HG02759 (cell line): ENCODE results near the gene CLIC1.
A peak's percentile ranks its signal among the peaks of the same experiment; 100 is the strongest.

Experiments used
- ATAC-seq: cut with Tn5 transposase; IDR thresholded peaks from one replicate; pipeline ENCODE4 v1.9.1; 2021; ENCODE audit warnings: mild to moderate bottlenecking, moderate library complexity; ENCODE audit not compliant: unreplicated experiment

CLIC1 gene

GRCh38 chr6:31768363-31769257 is 32.3 kb upstream of the CLIC1 start:
- ATAC-seq, result no peak

DNA sequence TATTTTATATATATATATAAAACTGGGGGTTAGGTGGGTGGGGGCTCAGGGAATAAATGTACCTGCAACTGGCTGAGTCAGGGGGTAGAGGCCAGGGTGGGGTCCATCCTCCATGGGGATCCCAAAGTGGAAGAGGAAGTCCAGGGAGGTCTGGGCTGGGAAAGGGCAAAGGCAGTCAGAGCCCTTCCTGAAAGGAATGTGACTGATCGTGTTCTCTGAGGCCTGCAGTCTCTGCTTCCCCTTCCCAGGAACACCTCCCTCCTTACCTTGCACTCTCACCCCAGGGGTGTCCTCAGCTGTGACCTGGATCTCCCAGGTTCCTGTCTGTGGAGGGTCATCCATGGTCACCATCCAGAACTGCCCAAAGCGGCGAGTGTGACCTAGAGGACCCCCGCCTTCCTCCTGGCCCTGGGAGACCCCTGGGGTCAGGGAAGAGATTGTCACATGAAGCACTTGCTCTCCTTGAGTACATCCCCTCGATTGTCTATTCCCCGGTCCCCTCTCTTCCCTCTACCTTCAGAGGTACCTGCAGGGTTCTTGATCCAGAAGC is 30.8 kb upstream of the CLIC1 start:
- ATAC-seq, result no peak

DNA sequence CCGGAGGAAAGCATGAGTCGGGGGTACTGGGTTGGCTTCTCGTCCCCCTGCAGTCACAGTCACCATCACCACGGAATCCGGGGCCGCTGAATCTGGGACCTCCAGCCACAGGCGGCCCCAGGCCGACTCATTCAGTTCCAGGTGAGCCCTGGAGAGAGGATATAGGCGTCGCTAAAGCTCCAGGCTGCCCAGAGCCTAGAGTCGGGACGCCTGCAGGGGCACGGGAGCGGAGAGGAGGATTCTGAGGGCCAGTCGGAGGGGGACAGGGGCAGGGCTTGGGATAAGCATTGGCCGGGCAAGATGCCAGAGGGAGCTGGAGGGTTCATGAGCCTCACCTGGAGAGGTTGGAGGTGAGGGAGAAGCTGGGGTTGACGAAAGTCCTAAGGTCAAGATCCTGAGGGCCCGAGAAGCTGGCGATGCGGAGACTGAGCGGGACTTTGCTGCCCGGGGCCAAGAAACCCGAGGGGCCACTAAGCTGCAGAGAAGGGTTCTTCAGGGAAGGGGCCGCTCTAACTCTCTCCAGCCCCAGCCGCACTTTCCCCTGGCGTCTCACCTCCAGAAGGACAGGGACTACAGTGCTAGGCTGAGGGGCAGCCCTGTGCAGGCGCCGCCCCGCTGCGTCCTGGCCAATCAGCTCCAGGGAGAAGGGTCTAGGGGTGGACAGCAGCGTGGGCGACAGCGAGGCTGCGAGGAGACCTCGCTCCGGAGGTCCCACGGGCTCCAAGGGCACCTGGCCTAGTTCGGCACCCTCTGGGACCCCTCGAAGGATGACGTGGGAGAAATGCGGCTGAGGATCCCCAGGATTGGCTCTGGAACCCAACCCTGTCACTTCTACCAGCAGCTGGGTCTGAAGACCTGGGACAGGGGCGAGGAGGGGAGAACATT is 29.8 kb upstream of the CLIC1 start:
- ATAC-seq, result no peak

- no peak for ATAC-seq
These were observed 29.2 kb upstream of the CLIC1 start for GRCh38 chr6:31765559-31765909.

DNA sequence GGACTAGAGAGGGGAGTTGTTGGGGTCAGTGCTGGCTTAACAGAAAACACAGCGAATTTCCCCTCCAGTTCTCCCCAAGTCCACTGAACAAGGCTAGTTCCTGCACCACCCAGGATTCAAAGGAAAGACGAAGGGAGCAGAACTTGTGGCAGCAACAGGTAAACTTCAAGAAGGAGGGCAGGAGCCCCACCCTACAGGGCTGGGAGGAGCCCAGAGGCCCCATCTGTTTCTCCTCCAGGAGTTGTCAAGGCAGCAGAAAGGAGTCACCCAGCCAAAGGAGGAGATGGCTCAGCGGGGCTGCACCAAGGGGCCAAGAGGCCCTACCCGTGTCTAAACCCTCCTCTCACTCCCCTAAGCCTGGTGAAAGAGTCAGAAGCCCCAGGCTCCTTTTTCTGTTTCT is 27.9 kb upstream of the CLIC1 start:
- no peak for ATAC-seq

DNA sequence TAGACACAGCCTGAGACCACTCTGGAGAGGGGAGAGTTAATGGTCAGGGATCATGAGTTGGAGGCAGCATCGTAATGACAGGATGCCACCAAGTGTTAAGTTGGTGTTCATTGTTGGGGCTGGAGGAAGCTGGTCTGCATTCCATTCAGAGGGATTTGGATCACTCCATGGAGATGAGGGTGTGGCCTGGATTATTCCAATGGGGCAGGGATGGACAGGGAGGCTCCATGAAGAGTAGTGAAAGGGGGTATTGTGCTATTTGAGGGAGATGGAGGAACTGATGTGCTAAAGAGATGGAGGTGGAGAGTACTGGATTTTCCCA is 27.2 kb upstream of the CLIC1 start:
- no peak for ATAC-seq

GRCh38 chr6:31762878-31763618 is 26.7 kb upstream of the CLIC1 start:
- no peak for ATAC-seq

- no peak for ATAC-seq
These were observed 26.0 kb upstream of the CLIC1 start, which contains the start of gene SAPCD1 for GRCh38 chr6:31762356-31762755. SAPCD1 (plus strand) TSS chr6:31762656; CDS start chr6:31763055, 399 bp downstream.

- ATAC-seq, result no peak
These were observed 25.0 kb upstream of the CLIC1 start for GRCh38 chr6:31761343-31761742.

- no peak for ATAC-seq
These were observed 24.5 kb upstream of the CLIC1 start for GRCh38 chr6:31760790-31761189.

GRCh38 chr6:31758281-31758680 is 22.0 kb upstream of the CLIC1 start:
- no peak for ATAC-seq

DNA sequence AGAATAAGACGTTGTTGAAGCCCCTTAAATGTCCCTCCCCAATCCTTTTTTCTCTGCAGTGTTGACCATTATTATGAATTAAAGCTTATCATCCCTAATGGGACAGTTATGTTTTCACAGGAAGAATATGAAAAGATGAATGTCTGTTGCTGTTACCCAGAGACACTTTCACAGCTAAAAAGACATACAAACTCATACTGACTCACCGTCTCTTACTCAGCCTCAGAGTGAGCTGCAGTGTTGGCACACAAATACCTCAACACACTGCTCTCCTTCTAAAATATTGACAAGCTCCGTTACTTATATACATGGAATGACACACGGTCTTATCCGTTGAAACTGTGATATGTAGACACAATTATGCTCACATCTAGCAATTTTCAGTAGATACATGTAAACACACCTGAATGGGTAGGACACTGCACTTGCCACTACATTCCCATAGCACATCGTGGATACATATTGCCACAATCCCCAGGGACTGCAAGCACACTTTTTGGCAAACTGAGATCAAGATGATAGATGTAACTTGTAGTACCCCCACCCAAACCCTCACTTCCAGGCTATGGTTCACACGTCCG is 16.5 kb upstream of the CLIC1 start:
- no peak for ATAC-seq

DNA sequence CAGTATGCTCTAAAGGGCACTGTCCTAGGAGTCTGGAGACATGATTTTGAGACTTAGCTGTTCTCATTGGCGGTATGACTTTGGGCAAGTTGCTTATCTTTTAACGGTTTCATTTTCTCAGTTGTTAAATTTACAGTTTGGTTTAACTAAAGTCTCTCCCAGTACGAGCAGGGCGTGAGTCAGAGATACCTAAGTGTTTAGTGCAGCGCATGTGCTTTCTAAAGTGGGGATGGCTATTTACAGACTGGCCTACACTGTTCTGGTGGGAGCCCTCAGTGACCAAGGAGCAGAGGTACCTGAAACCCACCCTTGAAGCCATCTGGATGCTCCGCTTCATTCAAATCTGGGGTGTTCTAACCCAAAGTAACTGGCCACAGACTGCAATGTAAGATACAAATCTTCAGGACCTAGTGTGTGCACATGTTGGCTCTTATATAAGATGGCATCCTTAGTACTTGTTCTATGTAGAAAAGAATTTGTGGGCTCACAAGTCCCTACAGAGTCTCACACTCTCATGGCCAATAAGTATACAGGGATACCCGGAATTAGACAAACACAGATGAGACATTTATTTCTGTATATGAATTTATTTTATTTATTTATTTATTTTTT is 14.2 kb upstream of the CLIC1 start:
- ATAC-seq, result no peak

DNA sequence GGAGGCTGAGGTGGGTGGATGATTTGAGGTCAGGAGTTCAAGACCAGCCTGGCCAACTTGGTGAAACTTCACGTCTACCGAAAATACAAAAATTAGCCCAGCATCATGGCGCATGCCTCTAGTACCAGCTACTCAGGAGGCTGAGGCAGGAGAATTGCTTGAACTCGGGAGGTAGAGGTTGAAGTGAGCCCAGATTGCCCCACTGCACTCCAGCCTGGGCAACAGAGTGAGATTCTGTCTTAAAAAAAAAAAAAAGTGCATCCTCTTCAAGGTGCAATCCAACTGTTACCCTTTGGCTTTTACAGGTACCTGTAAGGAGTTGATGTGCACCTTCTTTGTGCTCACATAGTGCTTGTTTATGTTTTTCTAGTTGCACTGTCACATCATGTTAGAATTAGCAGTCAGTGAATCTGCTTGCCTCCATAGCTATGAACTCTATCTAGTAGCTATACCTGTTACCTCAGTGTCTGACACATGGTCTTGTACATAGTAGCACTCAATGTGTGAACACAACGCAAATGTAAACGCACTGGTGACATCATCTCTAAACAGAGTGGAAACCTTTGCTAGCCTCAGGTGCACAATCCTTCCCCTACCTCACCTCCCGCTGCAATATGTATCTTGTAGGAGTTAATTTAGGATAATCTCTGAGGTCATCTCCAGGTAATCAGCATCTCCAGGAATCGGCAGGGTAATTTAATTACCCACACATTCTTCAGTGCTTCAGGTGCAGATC is 13.1 kb upstream of the CLIC1 start:
- no peak for ATAC-seq

DNA sequence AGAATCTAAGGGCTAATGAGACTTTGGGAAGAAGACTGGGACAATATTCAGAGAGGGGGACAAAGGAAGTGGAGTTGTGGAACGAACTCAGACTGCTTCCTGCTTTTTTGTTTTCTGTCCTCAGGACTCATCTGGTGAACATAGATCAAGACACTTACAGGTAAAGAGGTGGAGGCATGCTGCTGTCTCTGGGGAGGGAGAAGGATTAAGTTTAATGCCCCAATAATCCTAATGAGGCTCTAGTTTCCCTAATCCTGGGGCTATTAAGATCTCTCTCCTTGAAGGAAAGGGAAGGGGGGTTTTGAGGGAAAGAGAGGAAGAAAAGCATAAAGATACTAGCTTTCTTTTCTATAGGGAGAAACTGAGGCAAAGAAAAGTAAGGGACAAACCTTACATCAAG is 8.1 kb upstream of the CLIC1 start:
- ATAC-seq, result no peak

DNA sequence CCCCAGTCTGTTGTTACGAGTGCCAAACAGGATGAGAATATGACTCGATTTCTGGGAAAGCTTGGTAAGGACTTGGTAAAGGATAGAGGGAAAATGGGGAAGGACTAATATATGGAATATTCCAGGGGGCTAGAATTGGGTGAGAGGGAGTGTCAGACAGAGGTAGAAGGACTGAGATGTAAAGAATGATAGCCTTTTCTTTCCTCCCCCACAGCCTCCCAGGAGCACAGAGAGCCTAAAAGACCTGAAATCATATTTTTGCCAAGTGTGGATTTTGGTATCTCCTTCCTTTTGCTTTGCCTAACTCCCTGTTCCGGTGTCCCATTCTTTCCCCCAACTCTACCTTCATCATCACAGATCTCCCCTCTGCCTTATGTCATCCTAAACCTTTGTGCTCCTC is 6.6 kb upstream of the CLIC1 start:
- no peak for ATAC-seq

- ATAC-seq, result no peak
These were observed 5.5 kb upstream of the CLIC1 start for GRCh38 chr6:31741815-31742214.

GRCh38 chr6:31740397-31741223 is 4.3 kb upstream of the CLIC1 start:
- peak; percentile 1 for ATAC-seq
